Endodermal cell (in vitro differentiated cells): Measurements from ENCODE around the gene TAF6. TPM values are rescaled to one million over a fixed set of nuclear protein-coding genes. Genes with fewer than 3 reads are reported as not detected.

ENCODE experiments used
- DNase-seq: peaks from one replicate; pipeline ENCODE4 v3.0.0-alpha.2; 2017
- H3K27ac ChIP-seq: 2 replicates; pipeline ENCODE4 v1.5.1; 2013; ENCODE audit warnings: mild to moderate bottlenecking, low read depth, low read length, moderate library complexity
- H3K27me3 ChIP-seq: 2 replicates; pipeline ENCODE4 v1.6.1; 2013; ENCODE audit warnings: mild to moderate bottlenecking, low read length, moderate library complexity; ENCODE audit not compliant: insufficient read depth, control insufficient read depth, poor library complexity, severe bottlenecking
- H3K36me3 ChIP-seq: 2 replicates; pipeline ENCODE4 v1.7.0; 2013; ENCODE audit warnings: mild to moderate bottlenecking, low read length, moderate library complexity; ENCODE audit not compliant: control insufficient read depth, insufficient read depth
- H3K4me1 ChIP-seq: one replicate; pipeline ENCODE4 v1.7.0; 2013; ENCODE audit warnings: low read length; ENCODE audit not compliant: control insufficient read depth, insufficient read depth
- H3K4me3 ChIP-seq: 2 replicates; pipeline ENCODE4 v1.5.1; 2013; ENCODE audit warnings: mild to moderate bottlenecking, low read length, moderate library complexity
- H3K9ac ChIP-seq: 2 replicates; pipeline ENCODE4 v1.6.1; 2013; ENCODE audit warnings: mild to moderate bottlenecking, low read length, moderate library complexity; ENCODE audit not compliant: poor library complexity, severe bottlenecking; ENCODE audit errors: extremely low read depth
- H3K9me3 ChIP-seq: 2 replicates; pipeline ENCODE4 v1.6.1; 2013; ENCODE audit warnings: mild to moderate bottlenecking, low read length, moderate library complexity; ENCODE audit not compliant: control insufficient read depth
- H3K27ac Mint-ChIP-seq: 2 replicates; pipeline ENCODE4 v1.8.0; 2020; ENCODE audit warnings: mixed read lengths
- H3K27me3 Mint-ChIP-seq: 2 replicates; pipeline ENCODE4 v1.8.0; 2021; ENCODE audit warnings: mild to moderate bottlenecking, mixed read lengths; ENCODE audit not compliant: insufficient read depth
- H3K36me3 Mint-ChIP-seq: 2 replicates; pipeline ENCODE4 v1.8.0; 2020; ENCODE audit warnings: low read depth, mixed read lengths
- H3K4me1 Mint-ChIP-seq: 2 replicates; pipeline ENCODE4 v1.8.0; 2020; ENCODE audit warnings: mixed read lengths
- H3K4me3 Mint-ChIP-seq: 2 replicates; pipeline ENCODE4 v1.8.0; 2020; ENCODE audit warnings: mild to moderate bottlenecking, moderate library complexity, mixed read lengths
- H3K9me3 Mint-ChIP-seq: 2 replicates; pipeline ENCODE4 v1.8.0; 2020; ENCODE audit warnings: mild to moderate bottlenecking, mixed read lengths
- WGBS, 2 experiments: methylation state at CpG; one replicate each; pipeline versions ENCODE4 v1.1.5 to v1.1.7; 2013; ENCODE audit warnings: missing lambda C conversion rate in 2 of 2, mixed read lengths in 1 of 2; ENCODE audit not compliant: insufficient coverage in 1 of 2, insufficient read length in 1 of 2; 5-methylcytosine and 5-hydroxymethylcytosine counted together
- total RNA-seq, 2 donors: library from RNA; stranded (reverse); fragmentation: NEBNext Ultra II Directional in 1 of 2; extraction: Animal tissue kit (Norgen Biotek cat#: 25700) in 1 of 2; gene quantifications; 2 replicates in 1 of 2; 3 replicates in 1 of 2; pipeline ENCODE4 v1.2.1, GENCODE V29; 2021
- TF ChIP-seq, protein P1 (sequence below): fragments of 200-600 bp; sonication (generic); conservative IDR thresholded peaks from 2 replicates; pipeline ENCODE4 v1.5.0; 2021; ENCODE audit warnings: antibody characterized with exemption, mild to moderate bottlenecking

TAF6 gene
- total RNA-seq, 2 donors from 2014 or later, result 83.1 to 113 TPM

DNA sequence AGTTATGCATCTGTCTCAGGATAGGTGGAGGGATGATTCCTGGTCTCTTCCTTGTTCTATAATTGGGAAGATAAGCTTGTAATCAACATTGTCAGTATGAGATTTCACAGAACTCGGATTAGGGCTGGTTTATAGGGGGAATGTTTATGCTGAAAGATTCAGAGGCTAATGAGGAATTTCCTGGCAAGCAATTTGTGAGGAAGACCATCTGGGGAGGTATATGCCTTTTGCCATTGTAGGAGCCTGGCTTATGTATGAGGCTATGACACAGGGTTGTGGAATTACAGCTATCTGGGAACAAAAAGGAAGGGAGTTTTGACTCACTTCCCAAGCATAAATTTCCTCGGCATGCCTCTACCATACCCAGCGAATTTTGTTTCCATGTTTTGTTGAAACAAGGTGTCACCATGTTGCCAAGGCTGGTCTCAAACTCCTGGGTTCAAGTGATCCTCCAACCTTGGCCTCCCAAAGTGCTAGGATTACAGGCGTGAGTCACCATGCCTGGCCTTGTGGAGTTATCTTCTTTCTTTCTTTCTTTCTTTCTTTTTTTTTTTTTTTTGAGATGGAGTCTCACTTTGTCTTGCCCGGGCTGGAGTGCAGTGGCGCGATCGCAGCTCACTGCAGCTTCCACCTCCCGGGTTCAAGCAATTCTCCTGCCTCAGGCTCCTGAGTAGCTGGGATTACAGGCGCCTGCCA lies 32.0 kb downstream of the TAF6 start:
- Histone ChIP-seq H3K9ac (no peak overlapping the region), H3K27me3 (no peaks in the 10 kb centered on the region), H3K4me1 (no peaks in the 10 kb centered on the region), H3K4me3 (no peak overlapping the region), H3K9me3 (no peaks in the 10 kb centered on the region), H3K36me3 (peaks cover 20% of the 10 kb centered on the region), H3K27ac (no peak overlapping the region)
- no peak overlapping the region for H3K27ac Mint-ChIP-seq
- TF ChIP-seq, protein P1, sequence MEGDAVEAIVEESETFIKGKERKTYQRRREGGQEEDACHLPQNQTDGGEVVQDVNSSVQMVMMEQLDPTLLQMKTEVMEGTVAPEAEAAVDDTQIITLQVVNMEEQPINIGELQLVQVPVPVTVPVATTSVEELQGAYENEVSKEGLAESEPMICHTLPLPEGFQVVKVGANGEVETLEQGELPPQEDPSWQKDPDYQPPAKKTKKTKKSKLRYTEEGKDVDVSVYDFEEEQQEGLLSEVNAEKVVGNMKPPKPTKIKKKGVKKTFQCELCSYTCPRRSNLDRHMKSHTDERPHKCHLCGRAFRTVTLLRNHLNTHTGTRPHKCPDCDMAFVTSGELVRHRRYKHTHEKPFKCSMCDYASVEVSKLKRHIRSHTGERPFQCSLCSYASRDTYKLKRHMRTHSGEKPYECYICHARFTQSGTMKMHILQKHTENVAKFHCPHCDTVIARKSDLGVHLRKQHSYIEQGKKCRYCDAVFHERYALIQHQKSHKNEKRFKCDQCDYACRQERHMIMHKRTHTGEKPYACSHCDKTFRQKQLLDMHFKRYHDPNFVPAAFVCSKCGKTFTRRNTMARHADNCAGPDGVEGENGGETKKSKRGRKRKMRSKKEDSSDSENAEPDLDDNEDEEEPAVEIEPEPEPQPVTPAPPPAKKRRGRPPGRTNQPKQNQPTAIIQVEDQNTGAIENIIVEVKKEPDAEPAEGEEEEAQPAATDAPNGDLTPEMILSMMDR, result no peak
- H3K27me3 Mint-ChIP-seq, result no peaks in the 10 kb centered on the region
- WGBS, 2 experiments, result 65 to 91% methylated on average over 5 to 10 of the region's 10 CpGs
- no peak overlapping the region for H3K4me3 Mint-ChIP-seq
- H3K4me1 Mint-ChIP-seq, result peaks cover 12% of the 10 kb centered on the region
- H3K9me3 Mint-ChIP-seq, result no peaks in the 10 kb centered on the region
- H3K36me3 Mint-ChIP-seq, result peaks cover 18% of the 10 kb centered on the region
- no peak for DNase-seq

DNA sequence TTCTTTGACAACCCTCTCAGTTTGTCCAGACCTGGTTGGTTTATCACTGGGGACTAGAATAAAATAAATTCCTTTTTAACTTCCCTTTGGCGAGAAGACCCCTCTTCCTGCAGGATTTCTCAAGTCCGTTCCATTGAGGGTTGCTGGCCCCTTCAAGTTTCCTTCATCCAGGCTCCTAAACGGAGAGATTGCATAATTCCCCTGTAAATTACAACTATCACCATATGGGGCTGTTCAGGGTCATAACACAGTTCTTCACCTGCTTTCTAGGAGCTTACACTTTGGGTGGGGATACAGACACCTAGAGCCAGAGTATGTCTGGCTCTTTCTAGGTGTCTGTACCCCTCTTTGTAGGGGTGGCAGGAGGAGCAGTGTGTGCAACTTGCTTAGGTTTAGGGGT lies 33.6 kb downstream of the TAF6 start:
- no peaks in the 10 kb centered on the region for H3K9me3 ChIP-seq
- H3K4me1 Mint-ChIP-seq, result peaks cover 15% of the 10 kb centered on the region
- DNase-seq, result no peak
- H3K4me3 Mint-ChIP-seq, result no peak overlapping the region
- 91 to 94% methylated on average over 3 of the region's 3 CpGs for WGBS, 2 experiments
- no peaks in the 10 kb centered on the region for H3K4me1 ChIP-seq
- H3K27me3 Mint-ChIP-seq, result no peaks in the 10 kb centered on the region
- no peaks in the 10 kb centered on the region for H3K27me3 ChIP-seq
- H3K9me3 Mint-ChIP-seq, result peaks cover 4% of the 10 kb centered on the region
- H3K27ac Mint-ChIP-seq, result no peak overlapping the region
- no peak overlapping the region for H3K27ac ChIP-seq
- H3K9ac ChIP-seq, result no peak overlapping the region
- no peak overlapping the region for H3K4me3 ChIP-seq
- peaks cover 7% of the 10 kb centered on the region for H3K36me3 Mint-ChIP-seq
- TF ChIP-seq, protein P1, result no peak
- peaks cover 3% of the 10 kb centered on the region for H3K36me3 ChIP-seq

DNA sequence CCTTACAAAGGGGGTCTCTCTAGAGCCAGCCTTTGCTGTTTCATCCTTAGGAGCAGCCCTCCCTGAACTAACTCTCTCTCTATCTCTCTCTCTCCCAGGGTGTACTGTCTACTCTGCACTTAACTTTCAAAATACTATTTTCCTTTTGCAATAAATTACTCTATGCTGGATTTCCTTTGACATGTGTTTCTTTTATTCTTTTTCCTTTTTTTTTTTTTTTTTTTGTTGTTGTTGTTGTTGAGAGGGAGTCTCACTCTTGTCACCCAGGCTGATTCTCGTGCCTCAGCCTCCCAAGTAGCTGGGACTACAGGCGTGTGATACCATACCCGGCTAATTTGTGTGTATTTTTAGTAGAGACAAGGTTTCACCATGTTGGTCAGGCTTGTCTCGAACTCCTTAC lies 36.2 kb downstream of the TAF6 start:
- H3K27me3 Mint-ChIP-seq, result no peaks in the 10 kb centered on the region
- H3K27ac Mint-ChIP-seq, result peak overlapping the region; percentile 87
- H3K9me3 ChIP-seq, result peaks cover 12% of the 10 kb centered on the region
- no peak overlapping the region for H3K27ac ChIP-seq
- 83 to 95% methylated on average over 4 of the region's 4 CpGs for WGBS, 2 experiments
- no peak overlapping the region for H3K9ac ChIP-seq
- peak overlapping the region; percentile 19 for H3K4me3 ChIP-seq
- H3K4me3 Mint-ChIP-seq, result peak overlapping the region; percentile 95
- DNase-seq, result no peak
- H3K4me1 Mint-ChIP-seq, result peaks cover 15% of the 10 kb centered on the region
- peaks cover 11% of the 10 kb centered on the region for H3K9me3 Mint-ChIP-seq
- peaks cover 5% of the 10 kb centered on the region for H3K4me1 ChIP-seq
- peaks cover 28% of the 10 kb centered on the region for H3K36me3 Mint-ChIP-seq
- TF ChIP-seq, protein P1, result no peak
- peaks cover 22% of the 10 kb centered on the region for H3K36me3 ChIP-seq
- no peaks in the 10 kb centered on the region for H3K27me3 ChIP-seq
